Stimulated activated CD8-positive, alpha-beta memory T cell treated with anti-CD3 and anti-CD28 coated beads, Interleukin-4, amount 100 ng/mL, for 1 hour (primary cell): ENCODE data around the gene VASP.

ENCODE experiments used
- DNase-seq, 2 donors: peaks; one replicate each; pipeline ENCODE4 v3.0.0-alpha.2; 2020; ENCODE audit warnings: low read depth in 2 of 2, low spot score in 1 of 2

The VASP gene

GRCh38 chr19:45473682-45474605 lies 33.3 kb upstream of the VASP start:
- DNase-seq, result no peak

GRCh38 chr19:45474606-45475521 lies 32.4 kb upstream of the VASP start:
- no peak for DNase-seq

GRCh38 chr19:45475537-45476291 lies 31.6 kb upstream of the VASP start:
- DNase-seq, result no peak

GRCh38 chr19:45476304-45476703 lies 31.0 kb upstream of the VASP start:
- DNase-seq, result no peak

GRCh38 chr19:45477186-45477585 lies 30.1 kb upstream of the VASP start:
- no peak for DNase-seq

GRCh38 chr19:45477713-45478453 lies 29.4 kb upstream of the VASP start:
- no peak for DNase-seq

- DNase-seq, result peak; percentile 69 to 82
Measured at GRCh38 chr19:45478454-45479238, 28.6 kb upstream of the VASP start.

GRCh38 chr19:45483033-45483432 lies 24.2 kb upstream of the VASP start:
- no peak for DNase-seq

- DNase-seq, result no peak
Measured at GRCh38 chr19:45484273-45484945, 22.9 kb upstream of the VASP start.

GRCh38 chr19:45485305-45486077 lies 21.8 kb upstream of the VASP start:
- peak; percentile 93 to 96 for DNase-seq

- no peak for DNase-seq
Measured at GRCh38 chr19:45488708-45489107, 18.6 kb upstream of the VASP start.

- no peak for DNase-seq
Measured at GRCh38 chr19:45489216-45489855, 17.9 kb upstream of the VASP start.

- DNase-seq, result no peak
Measured at GRCh38 chr19:45492137-45492626, 15.1 kb upstream of the VASP start.

- DNase-seq, result no peak
Measured at GRCh38 chr19:45492627-45493470, 14.4 kb upstream of the VASP start.

GRCh38 chr19:45494261-45494916 lies 12.9 kb upstream of the VASP start:
- DNase-seq, result no peak

GRCh38 chr19:45495178-45495577 lies 12.1 kb upstream of the VASP start:
- no peak for DNase-seq
